ENCODE results near the gene MS4A6E.

- TF ChIP-seq, protein P1, sequence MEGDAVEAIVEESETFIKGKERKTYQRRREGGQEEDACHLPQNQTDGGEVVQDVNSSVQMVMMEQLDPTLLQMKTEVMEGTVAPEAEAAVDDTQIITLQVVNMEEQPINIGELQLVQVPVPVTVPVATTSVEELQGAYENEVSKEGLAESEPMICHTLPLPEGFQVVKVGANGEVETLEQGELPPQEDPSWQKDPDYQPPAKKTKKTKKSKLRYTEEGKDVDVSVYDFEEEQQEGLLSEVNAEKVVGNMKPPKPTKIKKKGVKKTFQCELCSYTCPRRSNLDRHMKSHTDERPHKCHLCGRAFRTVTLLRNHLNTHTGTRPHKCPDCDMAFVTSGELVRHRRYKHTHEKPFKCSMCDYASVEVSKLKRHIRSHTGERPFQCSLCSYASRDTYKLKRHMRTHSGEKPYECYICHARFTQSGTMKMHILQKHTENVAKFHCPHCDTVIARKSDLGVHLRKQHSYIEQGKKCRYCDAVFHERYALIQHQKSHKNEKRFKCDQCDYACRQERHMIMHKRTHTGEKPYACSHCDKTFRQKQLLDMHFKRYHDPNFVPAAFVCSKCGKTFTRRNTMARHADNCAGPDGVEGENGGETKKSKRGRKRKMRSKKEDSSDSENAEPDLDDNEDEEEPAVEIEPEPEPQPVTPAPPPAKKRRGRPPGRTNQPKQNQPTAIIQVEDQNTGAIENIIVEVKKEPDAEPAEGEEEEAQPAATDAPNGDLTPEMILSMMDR (IDR thresholded peaks at IDR 0.05; ENCODE audit: control extremely low read depth in 1 of 3, insufficient read depth in 1 of 3, low read depth in 1 of 3, low read length in 3 of 3), result no peak
- TF ChIP-seq CHD2 (IDR thresholded peaks at IDR 0.05; ENCODE audit: low read length) (no peak), TAF1 (IDR thresholded peaks at IDR 0.05; ENCODE audit: low read depth, low read length) (no peak), POLR2AphosphoS5 (IDR thresholded peaks at IDR 0.05; ENCODE audit: low read depth, low read length) (no peak), POLR2A (IDR thresholded peaks at IDR 0.05; ENCODE audit: control extremely low read depth in 1 of 2, low read depth in 2 of 2, low read length in 2 of 2) (no peak), RAD21 (IDR thresholded peaks at IDR 0.05 in 1 of 2, conservative IDR thresholded peaks at IDR 0.05 in 1 of 2; ENCODE audit: low read depth in 2 of 2, low read length in 2 of 2) (no peak), HDAC6 (IDR thresholded peaks at IDR 0.05; ENCODE audit: low read depth, low read length) (no peak), EZH2 (IDR thresholded peaks at IDR 0.05; ENCODE audit: low read depth, low read length, severe bottlenecking) (no peak), SP1 (IDR thresholded peaks at IDR 0.05; ENCODE audit: low read depth, low read length) (no peak), NANOG (IDR thresholded peaks at IDR 0.05; ENCODE audit: insufficient read depth, low read depth, low read length, poor library complexity, severe bottlenecking) (no peak)
- TF ChIP-seq, protein P2, sequence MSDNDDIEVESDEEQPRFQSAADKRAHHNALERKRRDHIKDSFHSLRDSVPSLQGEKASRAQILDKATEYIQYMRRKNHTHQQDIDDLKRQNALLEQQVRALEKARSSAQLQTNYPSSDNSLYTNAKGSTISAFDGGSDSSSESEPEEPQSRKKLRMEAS (IDR thresholded peaks at IDR 0.05), result no peak
These were observed 11.2 kb upstream of the MS4A6E start for GRCh38 chr11:60315871-60316270.

All from H1 (cell line).